ENCODE results near the gene ERCC8.
"Not testable (repeated sequence)": the region's sequence is repeated elsewhere in the genome, so short reads cannot be mapped to it uniquely, and the experiment has no call there.

Gene ERCC8

GRCh38 chr5:60903356-60903755 is 41.5 kb downstream of the ERCC8 start:
- DNase-seq, result no peak

- no peak for DNase-seq
Observed at GRCh38 chr5:60896991-60897390, 47.9 kb downstream of the ERCC8 start.

GRCh38 chr5:60893521-60893920 is 51.3 kb downstream of the ERCC8 start:
- DNase-seq, result no peak

- DNase-seq, result no peak
Observed at GRCh38 chr5:60891667-60892066, 53.2 kb downstream of the ERCC8 start.

GRCh38 chr5:60888359-60889061 is 56.4 kb downstream of the ERCC8 start:
- no peak for DNase-seq

GRCh38 chr5:60887746-60888145 is 57.1 kb downstream of the ERCC8 start:
- DNase-seq, result no peak

GRCh38 chr5:60887096-60887495 is 57.8 kb downstream of the ERCC8 start:
- no peak for DNase-seq

GRCh38 chr5:60886158-60886557 is 58.7 kb downstream of the ERCC8 start:
- DNase-seq, result no peak

- DNase-seq, result peak; percentile 22
Observed at GRCh38 chr5:60883229-60883628, 61.6 kb downstream of the ERCC8 start.

GRCh38 chr5:60872892-60873291 is 72.0 kb downstream of the ERCC8 start:
- DNase-seq, result no peak

GRCh38 chr5:60870857-60871256 is 74.0 kb downstream of the ERCC8 start:
- no peak for DNase-seq

GRCh38 chr5:60860572-60860971 is 84.3 kb downstream of the ERCC8 start:
- DNase-seq, result not testable (repeated sequence)

- DNase-seq, result no peak
Observed at GRCh38 chr5:60856066-60856465, 88.8 kb downstream of the ERCC8 start.

- DNase-seq, result no peak
Observed at GRCh38 chr5:60852940-60853339, 91.9 kb downstream of the ERCC8 start.

- no peak for DNase-seq
Observed at GRCh38 chr5:60852317-60852716, 92.6 kb downstream of the ERCC8 start.

GRCh38 chr5:60851626-60852025 is 93.2 kb downstream of the ERCC8 start:
- no peak for DNase-seq

- no peak for DNase-seq
Observed at GRCh38 chr5:60846298-60846697, 98.6 kb downstream of the ERCC8 start.

- peak; percentile 77 for DNase-seq
Observed at GRCh38 chr5:60843936-60844905, 100.6 kb downstream of the ERCC8 start, which contains the start of gene ELOVL7. Gene ELOVL7, minus strand, starts transcription at chr5:60844269. Its CDS starts 56,872 bp downstream, at chr5:60787397.

- no peak for DNase-seq
Observed at GRCh38 chr5:60843386-60843935, 101.4 kb downstream of the ERCC8 start.

GRCh38 chr5:60842871-60843385 is 101.9 kb downstream of the ERCC8 start:
- DNase-seq, result no peak

GRCh38 chr5:60841361-60841760 is 103.5 kb downstream of the ERCC8 start:
- no peak for DNase-seq

GRCh38 chr5:60836131-60836530 is 108.7 kb downstream of the ERCC8 start:
- DNase-seq, result no peak

GRCh38 chr5:60835554-60835953 is 109.3 kb downstream of the ERCC8 start:
- no peak for DNase-seq

Measured in NCI-H748 treated with DMSO at 0.1 percent for 48 hours (cell line).